ENCODE data around the gene SORCS3. TPM values are rescaled to one million over a fixed set of nuclear protein-coding genes. Genes with fewer than 3 reads are reported as not detected.

The SORCS3 gene
- total and polyA plus RNA-seq, 2 experiments from 2014 or later, result not detected

- in situ Hi-C loops (cut with MboI), result no loop called here
- H3K27me3 ChIP-seq (replicated peaks; ENCODE audit: insufficient read depth), result no peaks in the 10 kb centered on the region
- no peaks in the 10 kb centered on the region for H3K79me2 ChIP-seq (ENCODE audit: insufficient read depth)
- no peak overlapping the region for H3K27ac ChIP-seq
- H3K9me3 ChIP-seq (ENCODE audit: low read depth), result no peaks in the 10 kb centered on the region
- H2AFZ ChIP-seq, result no peak overlapping the region
- no peak overlapping the region for H3K4me3 ChIP-seq
- no peak overlapping the region for H3K4me2 ChIP-seq (ENCODE audit: unreplicated experiment)
- no peak for TF ChIP-seq EZH2phosphoT487 (IDR thresholded peaks at IDR 0.05; ENCODE audit: insufficient read depth, low read depth)
- no peak for TF ChIP-seq EZH2 (IDR thresholded peaks at IDR 0.05; ENCODE audit: insufficient read depth, poor library complexity, severe bottlenecking)
- no peaks in the 10 kb centered on the region for H4K20me1 ChIP-seq (ENCODE audit: insufficient read depth)
- H3K36me3 ChIP-seq (ENCODE audit: low read depth), result no peaks in the 10 kb centered on the region
- H3K9ac ChIP-seq, result no peak overlapping the region
- DNase-seq, result no peak
- H3K9me2 ChIP-seq (ENCODE audit: insufficient read depth), result no peaks in the 10 kb centered on the region
- 0 to 5% methylated on average over 3 of the region's 3 CpGs for WGBS, 2 experiments (ENCODE audit: low coverage in 1 of 2, low lambda C conversion rate in 2 of 2, missing lambda C conversion rate in 2 of 2)
- H3K4me1 ChIP-seq (ENCODE audit: insufficient read depth), result no peaks in the 10 kb centered on the region
- H3F3A ChIP-seq (ENCODE audit: insufficient read depth), result no peaks in the 10 kb centered on the region
Measured at GRCh38 chr10:104894681-104895080, 253.6 kb downstream of the SORCS3 start.

DNA sequence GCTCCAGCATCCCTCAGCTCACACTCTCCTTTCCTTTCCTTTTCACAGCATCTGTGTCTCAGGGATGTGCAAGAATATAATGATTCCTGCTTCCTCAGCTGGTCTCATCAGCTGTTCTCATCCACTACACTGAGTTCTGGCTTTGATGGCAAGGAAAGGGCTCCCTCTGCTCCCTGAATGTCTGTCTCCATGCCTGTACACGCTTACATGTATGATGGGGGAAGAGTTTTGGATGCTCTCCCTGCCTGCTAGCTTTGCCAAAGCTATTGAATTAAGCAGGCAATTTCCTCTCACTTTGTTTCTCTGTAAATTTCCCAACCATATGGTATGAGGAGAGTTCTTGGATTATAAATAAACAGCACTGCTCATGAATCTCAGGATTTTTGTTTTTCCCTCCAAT lies 254.5 kb downstream of the SORCS3 start:
- Histone ChIP-seq H3F3A (ENCODE audit: insufficient read depth) (no peaks in the 10 kb centered on the region), H4K20me1 (ENCODE audit: insufficient read depth) (no peaks in the 10 kb centered on the region), H3K79me2 (ENCODE audit: insufficient read depth) (no peaks in the 10 kb centered on the region), H3K9me3 (ENCODE audit: low read depth) (no peaks in the 10 kb centered on the region), H3K9ac (no peak overlapping the region), H3K27me3 (replicated peaks; ENCODE audit: insufficient read depth) (no peaks in the 10 kb centered on the region), H2AFZ (no peak overlapping the region), H3K36me3 (ENCODE audit: low read depth) (no peaks in the 10 kb centered on the region), H3K4me2 (ENCODE audit: unreplicated experiment) (no peak overlapping the region), H3K4me3 (no peak overlapping the region), H3K9me2 (ENCODE audit: insufficient read depth) (no peaks in the 10 kb centered on the region), H3K4me1 (ENCODE audit: insufficient read depth) (no peaks in the 10 kb centered on the region), H3K27ac (no peak overlapping the region)
- in situ Hi-C loops (cut with MboI), result no loop called here
- no peak for DNase-seq
- no peak for TF ChIP-seq EZH2phosphoT487 (IDR thresholded peaks at IDR 0.05; ENCODE audit: insufficient read depth, low read depth)
- no peak for TF ChIP-seq EZH2 (IDR thresholded peaks at IDR 0.05; ENCODE audit: insufficient read depth, poor library complexity, severe bottlenecking)
- 6 to 10% methylated on average over 1 of the region's 1 CpG for WGBS, 2 experiments (ENCODE audit: low coverage in 1 of 2, low lambda C conversion rate in 2 of 2, missing lambda C conversion rate in 2 of 2)

DNA sequence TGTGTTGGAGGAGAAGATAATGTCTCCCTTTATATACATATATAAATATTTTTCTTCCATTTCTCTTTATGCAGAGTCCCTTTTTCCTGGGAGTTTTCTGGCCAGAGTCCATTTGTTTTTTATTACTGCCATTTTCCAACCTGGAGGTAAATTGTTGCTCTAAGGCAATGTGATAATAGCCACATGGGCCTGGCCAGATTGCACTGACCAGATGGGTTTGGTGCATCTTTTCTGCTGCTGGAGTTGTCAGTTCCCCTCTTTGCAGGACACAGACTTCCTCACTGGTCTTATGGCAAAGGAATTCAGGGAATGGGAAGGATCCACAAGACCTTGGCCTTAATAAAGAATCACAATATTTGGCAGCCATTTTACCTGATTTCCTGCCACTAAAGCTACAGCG lies 254.9 kb downstream of the SORCS3 start:
- H3K27me3 ChIP-seq (replicated peaks; ENCODE audit: insufficient read depth), result no peaks in the 10 kb centered on the region
- H3K9me3 ChIP-seq (ENCODE audit: low read depth), result no peaks in the 10 kb centered on the region
- H3K36me3 ChIP-seq (ENCODE audit: low read depth), result no peaks in the 10 kb centered on the region
- no peak overlapping the region for H3K4me2 ChIP-seq (ENCODE audit: unreplicated experiment)
- in situ Hi-C loops (cut with MboI), result no loop called here
- H3K4me3 ChIP-seq, result no peak overlapping the region
- H3K9me2 ChIP-seq (ENCODE audit: insufficient read depth), result no peaks in the 10 kb centered on the region
- no peaks in the 10 kb centered on the region for H4K20me1 ChIP-seq (ENCODE audit: insufficient read depth)
- no peaks in the 10 kb centered on the region for H3K4me1 ChIP-seq (ENCODE audit: insufficient read depth)
- H2AFZ ChIP-seq, result no peak overlapping the region
- no peaks in the 10 kb centered on the region for H3F3A ChIP-seq (ENCODE audit: insufficient read depth)
- no peaks in the 10 kb centered on the region for H3K79me2 ChIP-seq (ENCODE audit: insufficient read depth)
- TF ChIP-seq EZH2phosphoT487 (IDR thresholded peaks at IDR 0.05; ENCODE audit: insufficient read depth, low read depth) (no peak), EZH2 (IDR thresholded peaks at IDR 0.05; ENCODE audit: insufficient read depth, poor library complexity, severe bottlenecking) (no peak)
- WGBS, 2 experiments (ENCODE audit: low coverage in 1 of 2, low lambda C conversion rate in 2 of 2, missing lambda C conversion rate in 2 of 2), result 0 to 6% methylated on average over 1 of the region's 1 CpG
- no peak overlapping the region for H3K9ac ChIP-seq
- H3K27ac ChIP-seq, result no peak overlapping the region
- no peak for DNase-seq

DNA sequence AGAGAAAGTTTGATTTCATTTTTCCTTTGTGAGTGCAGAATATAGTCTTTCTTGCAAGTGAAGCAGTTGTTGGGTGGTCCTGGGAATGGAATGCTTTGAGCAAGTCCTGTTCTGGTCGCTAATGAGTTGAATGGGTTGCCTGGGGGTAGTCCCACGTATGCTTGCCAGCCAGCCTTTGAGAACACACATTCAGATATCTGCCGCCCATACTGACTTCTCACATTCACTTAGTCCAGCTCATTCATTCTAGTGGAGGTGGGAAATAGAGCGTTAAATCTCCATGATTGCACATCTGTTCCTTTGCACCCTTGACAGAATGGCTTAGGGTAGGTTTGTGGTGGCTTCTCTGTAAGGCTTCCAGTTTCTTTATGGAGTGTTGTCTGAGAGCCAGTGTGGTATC lies 256.6 kb downstream of the SORCS3 start:
- 23 to 30% methylated on average over 4 of the region's 4 CpGs for WGBS, 2 experiments (ENCODE audit: low coverage in 1 of 2, low lambda C conversion rate in 2 of 2, missing lambda C conversion rate in 2 of 2)
- no peak overlapping the region for H2AFZ ChIP-seq
- H3K4me3 ChIP-seq, result no peak overlapping the region
- no peak for TF ChIP-seq EZH2phosphoT487 (IDR thresholded peaks at IDR 0.05; ENCODE audit: insufficient read depth, low read depth)
- TF ChIP-seq EZH2 (IDR thresholded peaks at IDR 0.05; ENCODE audit: insufficient read depth, poor library complexity, severe bottlenecking), result no peak
- DNase-seq, result no peak
- in situ Hi-C loops (cut with MboI), result no loop called here
- no peaks in the 10 kb centered on the region for H3K9me3 ChIP-seq (ENCODE audit: low read depth)
- no peaks in the 10 kb centered on the region for H3K27me3 ChIP-seq (replicated peaks; ENCODE audit: insufficient read depth)
- H3K4me2 ChIP-seq (ENCODE audit: unreplicated experiment), result no peak overlapping the region
- no peaks in the 10 kb centered on the region for H3K4me1 ChIP-seq (ENCODE audit: insufficient read depth)
- no peaks in the 10 kb centered on the region for H3K36me3 ChIP-seq (ENCODE audit: low read depth)
- no peaks in the 10 kb centered on the region for H3K9me2 ChIP-seq (ENCODE audit: insufficient read depth)
- no peaks in the 10 kb centered on the region for H4K20me1 ChIP-seq (ENCODE audit: insufficient read depth)
- H3F3A ChIP-seq (ENCODE audit: insufficient read depth), result no peaks in the 10 kb centered on the region
- H3K9ac ChIP-seq, result no peak overlapping the region
- H3K27ac ChIP-seq, result no peak overlapping the region
- no peaks in the 10 kb centered on the region for H3K79me2 ChIP-seq (ENCODE audit: insufficient read depth)

DNA sequence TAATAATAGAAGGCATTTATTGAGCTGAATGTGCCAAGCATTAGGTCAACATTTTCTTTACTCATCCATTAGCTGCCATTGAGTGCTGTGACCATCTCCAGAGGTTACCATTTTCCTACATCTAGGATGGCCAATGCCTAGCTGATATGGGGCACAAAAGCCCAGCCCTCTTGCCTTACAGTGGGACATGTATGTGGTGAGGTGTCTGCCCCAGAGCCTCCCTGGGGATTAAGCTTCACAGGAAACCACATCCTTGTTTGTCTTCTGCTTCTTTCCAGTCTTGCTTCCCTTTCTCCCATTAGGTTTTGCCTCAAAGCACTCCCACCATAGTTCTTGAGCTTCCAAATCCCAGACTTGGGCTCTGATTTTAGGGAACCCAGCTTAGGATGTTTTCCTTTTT lies 258.7 kb downstream of the SORCS3 start:
- no peaks in the 10 kb centered on the region for H3K27me3 ChIP-seq (replicated peaks; ENCODE audit: insufficient read depth)
- no peak overlapping the region for H3K4me2 ChIP-seq (ENCODE audit: unreplicated experiment)
- no peaks in the 10 kb centered on the region for H3K36me3 ChIP-seq (ENCODE audit: low read depth)
- no peak overlapping the region for H3K27ac ChIP-seq
- in situ Hi-C loops (cut with MboI), result loop anchor here (25.0 kb wide), 1 partner anchor 487 kb away; no protein-coding TSS in a partner anchor
- H4K20me1 ChIP-seq (ENCODE audit: insufficient read depth), result no peaks in the 10 kb centered on the region
- no peaks in the 10 kb centered on the region for H3F3A ChIP-seq (ENCODE audit: insufficient read depth)
- H3K79me2 ChIP-seq (ENCODE audit: insufficient read depth), result no peaks in the 10 kb centered on the region
- no peak overlapping the region for H3K9ac ChIP-seq
- no peak overlapping the region for H2AFZ ChIP-seq
- no peak for DNase-seq
- no peaks in the 10 kb centered on the region for H3K4me1 ChIP-seq (ENCODE audit: insufficient read depth)
- TF ChIP-seq EZH2phosphoT487 (IDR thresholded peaks at IDR 0.05; ENCODE audit: insufficient read depth, low read depth) (no peak), EZH2 (IDR thresholded peaks at IDR 0.05; ENCODE audit: insufficient read depth, poor library complexity, severe bottlenecking) (no peak)
- no peak overlapping the region for H3K4me3 ChIP-seq
- H3K9me2 ChIP-seq (ENCODE audit: insufficient read depth), result no peaks in the 10 kb centered on the region
- no peaks in the 10 kb centered on the region for H3K9me3 ChIP-seq (ENCODE audit: low read depth)
